IMR-90 (cell line): ENCODE results near the gene ADAMTS10. TPM values are rescaled to one million over a fixed set of nuclear protein-coding genes. Genes with fewer than 3 reads are reported as not detected.

ENCODE experiments used
- ATAC-seq: fragments of 200-7000 bp; cut with Tn5 transposase; 2 replicates; pipeline ENCODE4 v1.9.1; 2020; ENCODE audit warnings: low read depth, mild to moderate bottlenecking, moderate library complexity
- BruUV-seq: library from RNA; stranded (reverse); fragments of 400-500 nt; replicated peaks from 2 replicates; lab custom pipeline; 2021; lab: Mats Ljungman, UMichigan
- CTCF ChIA-PET: fragments of 300-600 bp; formaldehyde crosslinking; extraction: SDS; loops from one replicate; lab custom pipeline; 2021; ENCODE audit warnings: antibody characterized with exemption; lab: Yijun Ruan, JAX
- POLR2A ChIA-PET: fragments of 300-600 bp; sonication (Branson Sonifier 250); formaldehyde crosslinking; loops from one replicate; lab custom pipeline; 2022; ENCODE audit warnings: antibody characterized with exemption; ENCODE audit not compliant: unreplicated experiment; lab: Charles Lee
- DNase-seq: peaks from one replicate; pipeline ENCODE4 v3.0.0; 2013
- H2AFZ ChIP-seq: replicated peaks from 2 replicates; pipeline ENCODE3; 2013; ENCODE audit warnings: low read length, mild to moderate bottlenecking; ENCODE audit not compliant: poor library complexity
- H2AK5ac ChIP-seq: 2 replicates; pipeline ENCODE4 v1.6.1; 2013; ENCODE audit warnings: low read depth, low read length, inconsistent platforms
- H2AK9ac ChIP-seq: replicated peaks from 2 replicates; pipeline ENCODE3; 2013; ENCODE audit warnings: mild to moderate bottlenecking, low read depth, low read length, moderate library complexity; ENCODE audit not compliant: poor library complexity
- H2BK120ac ChIP-seq: 2 replicates; pipeline ENCODE4 v1.6.1; 2013; ENCODE audit warnings: low read depth, low read length, inconsistent platforms
- H2BK15ac ChIP-seq: 3 replicates; pipeline ENCODE4 v1.6.1; 2013; ENCODE audit warnings: low read depth, low read length, inconsistent platforms
- H2BK20ac ChIP-seq: 2 replicates; pipeline ENCODE4 v1.6.1; 2013; ENCODE audit warnings: low read depth, mild to moderate bottlenecking, inconsistent platforms, low read length, moderate library complexity
- H2BK5ac ChIP-seq: 2 replicates; pipeline ENCODE4 v1.6.1; 2013; ENCODE audit warnings: mild to moderate bottlenecking, low read depth, low read length, inconsistent platforms; ENCODE audit not compliant: poor library complexity, severe bottlenecking
- H3K14ac ChIP-seq: replicated peaks from 2 replicates; pipeline ENCODE4 v1.6.1; 2013; ENCODE audit warnings: low read depth, low read length, inconsistent platforms
- H3K18ac ChIP-seq: 2 replicates; pipeline ENCODE4 v1.6.1; 2013; ENCODE audit warnings: low read depth, low read length, control low read depth
- H3K23ac ChIP-seq: 2 replicates; pipeline ENCODE4 v1.6.1; 2013; ENCODE audit warnings: low read depth, low read length, inconsistent platforms
- H3K27ac ChIP-seq: 2 replicates; pipeline ENCODE4 v1.5.1; 2013; ENCODE audit warnings: mild to moderate bottlenecking, control low read depth, low read length; ENCODE audit not compliant: insufficient read depth
- H3K27me3 ChIP-seq: 2 replicates; pipeline ENCODE4 v1.6.1; 2013; ENCODE audit warnings: low read length; ENCODE audit not compliant: control insufficient read depth, insufficient read depth
- H3K36me3 ChIP-seq: 2 replicates; pipeline ENCODE4 v1.6.1; 2013; ENCODE audit warnings: low read length, mixed read lengths; ENCODE audit not compliant: control insufficient read depth, insufficient read depth
- H3K4ac ChIP-seq: 2 replicates; pipeline ENCODE4 v1.6.1; 2013; ENCODE audit warnings: low read depth, low read length, inconsistent platforms
- H3K4me1 ChIP-seq: 2 replicates; pipeline ENCODE4 v1.6.1; 2013; ENCODE audit warnings: low read length, mixed read lengths; ENCODE audit not compliant: control insufficient read depth, insufficient read depth
- H3K4me2 ChIP-seq: 2 replicates; pipeline ENCODE4 v1.6.1; 2013; ENCODE audit warnings: low read depth, mild to moderate bottlenecking, control low read depth, low read length, moderate library complexity
- H3K4me3 ChIP-seq: 2 replicates; pipeline ENCODE4 v1.5.1; 2013; ENCODE audit warnings: low read depth, mild to moderate bottlenecking, control low read depth, low read length, moderate library complexity; ENCODE audit not compliant: insufficient read depth
- H3K56ac ChIP-seq: 2 replicates; pipeline ENCODE4 v1.6.1; 2013; ENCODE audit warnings: low read length, inconsistent platforms; ENCODE audit not compliant: insufficient read depth; ENCODE audit errors: extremely low read depth
- H3K79me1 ChIP-seq, 2 experiments: 2 replicates each; pipeline ENCODE4 v1.6.1; 2013; ENCODE audit warnings: low read length in 2 of 2, inconsistent platforms in 1 of 2, low read depth in 1 of 2
- H3K9ac ChIP-seq: 2 replicates; pipeline ENCODE4 v1.6.1; 2013; ENCODE audit warnings: low read depth, low read length, control low read depth
- H3K9me1 ChIP-seq: 2 replicates; pipeline ENCODE4 v1.6.1; 2013; ENCODE audit warnings: low read length, inconsistent platforms; ENCODE audit not compliant: insufficient read depth
- H3K9me3 ChIP-seq: 2 replicates; pipeline ENCODE4 v1.6.1; 2013; ENCODE audit warnings: low read length; ENCODE audit not compliant: control insufficient read depth, insufficient read depth
- H4K20me1 ChIP-seq: 2 replicates; pipeline ENCODE4 v1.6.1; 2013; ENCODE audit warnings: low read length, inconsistent platforms; ENCODE audit not compliant: insufficient read depth
- H4K5ac ChIP-seq: 2 replicates; pipeline ENCODE4 v1.6.1; 2013; ENCODE audit warnings: mild to moderate bottlenecking, low read depth, low read length, control low read depth
- H4K8ac ChIP-seq, 2 experiments: 2 replicates each; pipeline ENCODE4 v1.6.1; 2013; ENCODE audit warnings: low read depth in 2 of 2, low read length in 2 of 2, control low read depth in 1 of 2, inconsistent platforms in 1 of 2
- H4K91ac ChIP-seq: 2 replicates; pipeline ENCODE4 v1.6.1; 2013; ENCODE audit warnings: low read depth, low read length, inconsistent platforms; ENCODE audit not compliant: insufficient read depth
- BHLHE40 ChIP-seq: fragments of 150-350 bp; IDR thresholded peaks from 2 replicates; pipeline ENCODE4 v1.6.1; 2016; ENCODE audit warnings: mild to moderate bottlenecking, low read depth, low read length
- MAZ ChIP-seq: IDR thresholded peaks from 2 replicates; pipeline ENCODE4 v1.6.1; 2012; ENCODE audit warnings: low read depth, mild to moderate bottlenecking, low read length, improper control_type of control experiment, moderate library complexity, borderline replicate concordance
- MXI1 ChIP-seq: IDR thresholded peaks from 2 replicates; pipeline ENCODE4 v1.6.1; 2012; ENCODE audit warnings: low read depth, mild to moderate bottlenecking, low read length, moderate library complexity, borderline replicate concordance
- SMC3 ChIP-seq: fragments of 150-350 bp; IDR thresholded peaks from 2 replicates; pipeline ENCODE4 v1.6.1; 2016; ENCODE audit warnings: low read depth, mild to moderate bottlenecking, antibody characterized with exemption, low read length, moderate library complexity
- WGBS, 2 experiments: methylation state at CpG; one replicate each; pipeline versions ENCODE4 v1.1.5 to v1.1.7; 2013; ENCODE audit warnings: missing lambda C conversion rate in 2 of 2; ENCODE audit not compliant: insufficient read length in 1 of 2; ENCODE audit errors: extremely low coverage in 2 of 2; 5-methylcytosine and 5-hydroxymethylcytosine counted together
- dilution Hi-C: fragments of 300-500 bp; cut with HindIII; formaldehyde crosslinking; loops from one replicate; pipeline ENCODE4 v1.14.3; 2018; ENCODE audit warnings: low sequenced_read_pairs; ENCODE audit not compliant: unreplicated experiment
- in situ Hi-C: fragments of 300-500 bp; cut with MboI; formaldehyde crosslinking; loops from 3 replicates; pipeline ENCODE4 v1.14.3; 2019; ENCODE audit warnings: low sequenced_read_pairs, inconsistent platforms, mixed read lengths
- intact Hi-C: fragments of 100-400 bp; cut with micrococcal nuclease; formaldehyde crosslinking; loops from 2 replicates; pipeline ENCODE4 v1.10.0; 2022
- polyA plus RNA-seq, 3 experiments: library from polyadenylated mRNA; depleted of rRNA; stranded (reverse); fragments of >200 nt; gene quantifications; 2 replicates each; pipeline ENCODE4 v1.2.3, GENCODE V29; 2012; ENCODE audit warnings: low replicate concordance in 1 of 3
- total RNA-seq: library from RNA; depleted of rRNA; stranded (reverse); fragments of >200 nt; gene quantifications from 2 replicates; pipeline ENCODE4 v1.2.3, GENCODE V29; 2012
- TF ChIP-seq, protein P1 (sequence below): fragments of 150-350 bp; IDR thresholded peaks from 2 replicates; pipeline ENCODE4 v1.6.1; 2017; ENCODE audit warnings: mild to moderate bottlenecking, antibody characterized with exemption, low read length, low read depth

ADAMTS10 gene
- total and polyA plus RNA-seq, 2 of the 4 experiments (the other 2 are of a cell fraction), result 3.4 to 11.5 TPM

DNA sequence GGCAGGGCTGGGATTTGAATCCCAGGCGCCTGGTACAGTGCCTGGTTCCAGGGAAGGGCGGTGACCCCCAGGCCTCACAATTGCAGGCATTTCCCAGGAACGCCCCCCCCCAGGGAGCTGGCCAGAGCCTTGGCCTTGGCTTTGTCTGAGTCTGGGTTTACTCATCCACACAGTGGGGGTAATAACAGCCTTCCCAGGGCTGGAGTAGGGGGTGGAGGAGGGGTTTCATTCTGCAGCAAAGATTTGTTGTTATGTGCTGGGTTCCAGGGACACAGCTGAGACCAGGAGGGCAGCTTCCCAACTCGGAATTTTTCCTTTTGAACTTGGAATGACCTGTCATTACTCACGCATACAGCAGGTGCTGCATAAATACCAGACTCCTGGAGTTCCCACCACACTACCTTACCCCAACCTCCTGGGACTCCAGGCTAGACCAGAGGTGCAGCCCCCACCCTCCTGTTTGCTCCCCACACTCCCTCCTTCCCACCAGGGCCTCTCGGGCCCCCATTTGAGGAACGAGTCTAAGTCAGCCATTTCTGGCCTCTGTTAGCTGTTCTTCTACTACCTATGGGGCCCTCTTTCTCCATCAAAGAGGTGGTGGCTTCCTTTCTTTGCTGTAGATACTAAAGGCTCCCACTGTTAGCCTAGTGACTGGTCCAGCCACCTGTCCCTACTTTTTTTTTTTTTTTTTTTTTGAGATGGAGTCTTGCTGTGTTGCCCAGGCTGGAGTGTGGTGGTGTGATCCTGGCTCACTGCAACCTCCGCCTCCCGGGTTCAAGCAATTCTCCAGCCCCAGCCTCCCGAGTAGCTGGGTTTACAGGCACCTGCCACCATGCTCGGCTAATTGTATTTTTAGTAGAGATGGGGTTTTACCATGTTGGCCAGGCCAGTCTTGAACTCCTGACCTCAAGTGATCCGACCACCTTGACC, 1.6 kb upstream of the ADAMTS10 start:
- H3K9me1 ChIP-seq, result peaks cover 3% of the 10 kb centered on the region
- no peak overlapping the region for H2BK20ac ChIP-seq
- H3K56ac ChIP-seq, result no peak overlapping the region
- H2BK15ac ChIP-seq, result no peak overlapping the region
- DNase-seq (peak; percentile 66), ATAC-seq (no peak)
- H2AFZ ChIP-seq, result peak overlapping the region; percentile 54
- dilution Hi-C loops, result no loop called here
- no peak for TF ChIP-seq SMC3
- TF ChIP-seq, protein P1, sequence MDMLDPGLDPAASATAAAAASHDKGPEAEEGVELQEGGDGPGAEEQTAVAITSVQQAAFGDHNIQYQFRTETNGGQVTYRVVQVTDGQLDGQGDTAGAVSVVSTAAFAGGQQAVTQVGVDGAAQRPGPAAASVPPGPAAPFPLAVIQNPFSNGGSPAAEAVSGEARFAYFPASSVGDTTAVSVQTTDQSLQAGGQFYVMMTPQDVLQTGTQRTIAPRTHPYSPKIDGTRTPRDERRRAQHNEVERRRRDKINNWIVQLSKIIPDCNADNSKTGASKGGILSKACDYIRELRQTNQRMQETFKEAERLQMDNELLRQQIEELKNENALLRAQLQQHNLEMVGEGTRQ, result no peak
- no peak for TF ChIP-seq BHLHE40
- 0 out of 2 replicates have a peak, but pooled peaks have one; percentile 51 for TF ChIP-seq MAZ
- no peak for TF ChIP-seq MXI1
- H3K4me2 ChIP-seq, result no peak overlapping the region
- H3K9me3 ChIP-seq, result no peaks in the 10 kb centered on the region
- no peak overlapping the region for H3K27ac ChIP-seq
- H3K4me1 ChIP-seq, result peaks cover 6% of the 10 kb centered on the region
- in situ Hi-C loops, result no loop called here
- ChIA-PET POLR2A (interaction anchor here (0.7 kb wide), 1 partner anchor 98 kb away, joined by 11 read pairs; the partner anchor contains the start of gene ZNF414), CTCF (no interaction called here)
- no TSS peak for BruUV-seq
- no peaks in the 10 kb centered on the region for H3K27me3 ChIP-seq
- 0 out of 2 replicates have a peak, but pooled peaks cover 5% of the 10 kb centered on the region for H4K20me1 ChIP-seq
- H2AK5ac ChIP-seq, result peak overlapping the region; percentile 78
- H3K4me3 ChIP-seq, result no peak overlapping the region
- WGBS, 2 experiments, result 25% methylated on average over 4 of the region's 12 CpGs; no CpG with 5 or more reads in 1 of the 2 experiments
- no peak overlapping the region for H3K14ac ChIP-seq
- H2BK120ac ChIP-seq, result no peak overlapping the region
- no peak overlapping the region for H3K23ac ChIP-seq
- peak overlapping the region; percentile 51; the same call in 1 of the 2 replicates for H3K4ac ChIP-seq
- H3K36me3 ChIP-seq, result no peaks in the 10 kb centered on the region
- H3K9ac ChIP-seq, result no peak overlapping the region
- intact Hi-C loops, result no loop called here
- peak overlapping the region; percentile 45 for H2AK9ac ChIP-seq
- H4K91ac ChIP-seq, result no peak overlapping the region
- H4K5ac ChIP-seq, result no peak overlapping the region
- no peak overlapping the region for H2BK5ac ChIP-seq
- H4K8ac ChIP-seq, result peak overlapping the region in 1 of 2 experiments; percentile 5; a peak in 1 of 4 replicates
- H3K18ac ChIP-seq, result no peak overlapping the region
- peaks cover 5 to 25% of the 10 kb centered on the region in 2 experiments for H3K79me1 ChIP-seq
